Neural progenitor cell (in vitro differentiated cells): ENCODE data around the gene CEP350.

Experiments used
- EZH2phosphoT487 ChIP-seq: fragments of 200-600 bp; sonication (generic); IDR thresholded peaks from 2 replicates; pipeline ENCODE4 v1.6.1; 2017; ENCODE audit warnings: antibody characterized with exemption
- TF ChIP-seq, protein P1 (sequence below): fragments of 200-600 bp; sonication (generic); IDR thresholded peaks from 2 replicates; pipeline ENCODE4 v1.5.1; 2017; ENCODE audit warnings: antibody characterized with exemption, mild to moderate bottlenecking

DNA sequence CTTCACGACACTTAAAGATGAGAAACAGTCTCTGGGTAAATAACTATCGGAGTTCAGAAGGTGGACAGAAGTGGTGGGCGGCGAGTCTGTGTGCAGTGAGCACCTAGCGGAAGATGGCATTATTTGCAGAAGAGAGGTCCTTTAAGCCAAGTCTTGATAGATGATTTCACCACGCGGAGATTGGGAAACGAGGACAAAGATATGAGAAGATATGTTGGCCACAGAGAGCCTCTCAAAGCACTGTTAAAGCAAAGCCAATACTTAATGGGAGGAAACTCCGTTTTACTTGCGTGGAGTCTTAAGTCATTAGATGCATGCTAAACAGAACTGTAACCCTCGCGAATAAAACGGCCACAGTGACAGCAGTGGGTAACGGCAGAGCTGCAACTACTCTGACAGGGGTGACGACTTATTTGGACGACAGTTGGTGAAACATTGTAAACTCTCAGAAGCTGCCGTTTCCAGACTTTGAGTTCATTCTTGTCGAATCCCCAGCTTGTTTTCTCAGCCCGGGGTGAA lies 577 bp upstream of the CEP350 start:
- TF ChIP-seq, protein P1, sequence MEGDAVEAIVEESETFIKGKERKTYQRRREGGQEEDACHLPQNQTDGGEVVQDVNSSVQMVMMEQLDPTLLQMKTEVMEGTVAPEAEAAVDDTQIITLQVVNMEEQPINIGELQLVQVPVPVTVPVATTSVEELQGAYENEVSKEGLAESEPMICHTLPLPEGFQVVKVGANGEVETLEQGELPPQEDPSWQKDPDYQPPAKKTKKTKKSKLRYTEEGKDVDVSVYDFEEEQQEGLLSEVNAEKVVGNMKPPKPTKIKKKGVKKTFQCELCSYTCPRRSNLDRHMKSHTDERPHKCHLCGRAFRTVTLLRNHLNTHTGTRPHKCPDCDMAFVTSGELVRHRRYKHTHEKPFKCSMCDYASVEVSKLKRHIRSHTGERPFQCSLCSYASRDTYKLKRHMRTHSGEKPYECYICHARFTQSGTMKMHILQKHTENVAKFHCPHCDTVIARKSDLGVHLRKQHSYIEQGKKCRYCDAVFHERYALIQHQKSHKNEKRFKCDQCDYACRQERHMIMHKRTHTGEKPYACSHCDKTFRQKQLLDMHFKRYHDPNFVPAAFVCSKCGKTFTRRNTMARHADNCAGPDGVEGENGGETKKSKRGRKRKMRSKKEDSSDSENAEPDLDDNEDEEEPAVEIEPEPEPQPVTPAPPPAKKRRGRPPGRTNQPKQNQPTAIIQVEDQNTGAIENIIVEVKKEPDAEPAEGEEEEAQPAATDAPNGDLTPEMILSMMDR: peak; percentile 26
- TF ChIP-seq EZH2phosphoT487: no peak
